Measurements from ENCODE around the gene PROM1.
A peak's percentile ranks its signal among the peaks of the same experiment; 100 is the strongest.

Gene PROM1

DNA sequence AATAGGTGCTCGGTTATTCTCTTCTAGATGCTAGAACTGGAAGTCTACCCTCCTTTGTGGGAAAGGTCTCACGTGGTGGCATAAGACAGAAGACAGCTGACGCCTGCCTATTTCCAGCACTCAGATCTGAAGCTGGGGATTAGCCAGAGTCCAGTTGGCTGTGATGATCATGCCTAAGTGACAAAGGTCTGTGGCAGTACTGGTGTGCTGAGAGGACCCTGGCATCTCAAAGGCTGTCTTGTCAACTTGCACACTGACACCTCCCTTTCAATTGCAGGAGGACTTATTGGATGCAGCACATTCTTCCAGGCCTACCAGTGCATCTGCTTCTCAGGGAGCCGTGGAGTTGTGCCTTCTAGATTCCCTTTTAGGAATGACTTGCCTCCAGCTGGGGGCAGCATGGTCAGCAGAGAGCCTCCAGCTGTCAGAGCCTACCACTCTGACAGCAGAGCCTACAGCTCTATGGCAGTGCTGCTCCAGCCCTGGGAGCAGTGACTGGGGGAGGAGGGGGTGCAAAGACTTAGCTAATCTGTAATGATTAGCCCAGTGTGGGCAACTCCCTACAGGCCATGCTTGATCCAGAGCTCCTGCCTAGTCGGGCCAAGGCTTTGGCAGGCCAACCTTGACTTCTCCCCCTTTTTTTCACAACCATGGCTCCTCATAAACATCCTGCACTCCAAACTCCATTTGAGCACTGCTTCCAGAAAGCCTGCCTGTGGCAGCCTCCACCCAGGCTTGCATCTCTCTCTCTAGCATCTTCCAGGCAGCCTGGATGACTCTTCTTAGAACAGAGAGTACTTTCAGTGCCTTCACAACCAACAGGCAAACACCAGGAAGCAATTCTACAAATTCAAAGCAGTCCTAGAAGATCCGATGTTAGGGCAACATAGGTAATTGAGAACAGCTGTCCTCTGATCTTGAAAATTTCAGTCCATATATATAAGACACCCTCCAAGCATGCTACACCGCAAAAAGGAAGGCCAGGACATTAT lies 107.1 kb downstream of the PROM1 start:
- DNase-seq, result no peak

DNA sequence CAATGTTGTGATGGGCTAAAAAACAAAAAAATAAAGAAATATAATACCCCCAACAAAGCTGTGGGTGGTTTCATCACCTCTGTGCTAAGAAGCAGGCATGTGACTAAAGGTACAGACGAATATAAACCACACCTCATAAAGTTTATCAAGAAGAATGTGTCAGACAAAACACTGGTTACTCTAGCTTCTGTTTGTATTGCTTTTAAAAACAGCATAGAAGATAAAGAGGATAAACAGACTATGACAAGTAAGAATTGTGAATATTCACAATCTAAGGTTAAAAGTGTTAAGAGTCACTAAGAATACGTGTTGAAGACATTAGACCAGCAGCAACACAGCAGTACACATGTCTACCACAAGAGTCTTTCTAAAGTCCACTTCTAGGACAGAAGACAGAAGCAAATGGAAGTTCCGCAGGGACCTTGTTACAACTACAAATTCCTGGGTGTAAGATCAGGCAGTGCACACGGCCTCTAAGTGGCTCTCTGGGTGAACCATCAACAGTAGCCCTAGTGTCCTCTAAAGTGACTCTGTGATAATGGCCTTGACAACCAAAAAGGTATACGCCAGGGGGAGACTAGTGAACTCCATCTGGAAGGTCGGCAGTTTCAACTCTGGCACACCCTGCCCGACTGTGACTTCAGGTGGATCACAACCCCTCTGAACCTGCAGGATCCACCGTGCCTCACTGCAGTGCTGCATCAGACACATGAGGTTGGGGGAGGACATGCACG lies 112.6 kb downstream of the PROM1 start:
- no peak for DNase-seq

- DNase-seq, result no peak
These were observed 115.1 kb downstream of the PROM1 start for GRCh38 chr4:15968551-15969300.

- no peak for DNase-seq
These were observed 118.5 kb downstream of the PROM1 start for GRCh38 chr4:15965325-15965724.

- DNase-seq, result no peak
These were observed 119.7 kb downstream of the PROM1 start for GRCh38 chr4:15964159-15964558.

DNA sequence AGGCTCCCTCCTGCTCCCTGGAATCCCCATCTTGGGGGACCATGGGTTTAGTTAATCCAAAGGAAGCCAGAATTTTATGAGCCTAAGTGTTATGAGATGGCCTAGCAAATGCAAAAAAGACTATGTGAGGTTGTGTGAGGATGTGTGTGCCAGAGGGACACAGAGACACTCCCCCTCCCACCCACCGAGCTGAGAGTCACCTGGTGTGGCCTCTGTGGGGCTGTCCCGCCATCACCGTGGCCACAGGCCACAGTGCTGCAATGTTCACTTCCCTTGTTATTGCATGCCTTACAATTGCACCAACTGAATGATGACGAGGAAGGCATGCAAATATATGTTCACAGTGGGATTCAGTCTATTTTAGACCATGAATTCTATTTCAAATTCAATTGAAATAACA lies 120.2 kb downstream of the PROM1 start:
- DNase-seq, result peak; percentile 11

- DNase-seq, result peak; percentile 49
These were observed 120.8 kb downstream of the PROM1 start, which contains the start of gene FGFBP2 for GRCh38 chr4:15963001-15963451. Gene FGFBP2, minus strand, starts transcription at chr4:15963175. Its CDS starts 46 bp downstream, at chr4:15963129.

GRCh38 chr4:15961781-15962510 lies 121.9 kb downstream of the PROM1 start:
- no peak for DNase-seq

- no peak for DNase-seq
These were observed 125.3 kb downstream of the PROM1 start for GRCh38 chr4:15958562-15958961.

GRCh38 chr4:15956179-15956850 lies 127.5 kb downstream of the PROM1 start:
- DNase-seq, result peak; percentile 80

GRCh38 chr4:15955670-15956069 lies 128.2 kb downstream of the PROM1 start:
- DNase-seq, result no peak

DNA sequence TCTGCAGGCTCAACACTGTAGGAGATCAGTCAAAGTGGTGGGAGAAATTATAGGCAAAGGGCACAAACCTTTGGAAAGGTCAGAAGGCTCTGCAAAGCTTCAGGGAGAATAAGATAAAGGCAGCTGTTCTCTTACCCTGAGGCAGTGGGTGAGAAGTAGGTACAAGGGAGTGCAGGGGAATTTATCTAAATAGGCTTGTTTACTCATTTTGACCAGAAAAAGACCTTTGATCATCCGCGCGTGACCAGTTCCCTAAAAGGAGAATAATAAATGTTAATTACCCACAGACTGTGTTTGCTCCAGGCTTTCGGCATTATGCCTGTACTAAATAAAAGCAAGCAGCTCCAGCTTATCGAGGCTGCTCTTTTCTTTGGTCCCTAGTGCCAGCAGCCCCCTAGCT lies 130.2 kb downstream of the PROM1 start:
- DNase-seq, result no peak

- DNase-seq, result no peak
These were observed 132.0 kb downstream of the PROM1 start for GRCh38 chr4:15951781-15952180.

- DNase-seq, result no peak
These were observed 135.0 kb downstream of the PROM1 start for GRCh38 chr4:15948826-15949225.

- no peak for DNase-seq
These were observed 136.1 kb downstream of the PROM1 start for GRCh38 chr4:15947684-15948083.

DNA sequence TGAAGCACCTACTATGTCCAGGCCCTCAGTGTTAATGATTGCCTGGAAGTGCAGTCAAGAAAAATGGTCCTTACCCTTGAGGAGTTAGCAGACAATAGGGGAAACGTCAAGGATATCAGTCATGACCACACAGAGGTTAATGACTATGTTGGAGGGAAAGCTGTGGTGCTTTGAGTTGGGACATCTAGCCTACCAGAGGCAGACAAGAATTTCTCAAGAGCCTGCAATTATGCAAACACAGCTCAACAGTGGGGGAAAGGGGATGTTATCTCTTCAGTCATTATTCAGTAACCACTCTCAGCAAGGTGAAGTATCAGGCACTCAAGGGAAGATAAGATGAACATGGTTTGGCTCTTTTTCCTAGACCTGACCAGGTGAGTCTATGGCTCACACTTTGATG lies 138.3 kb downstream of the PROM1 start:
- no peak for DNase-seq

- DNase-seq, result no peak
These were observed 138.9 kb downstream of the PROM1 start for GRCh38 chr4:15944895-15945294.

GRCh38 chr4:15942283-15942682 lies 141.5 kb downstream of the PROM1 start:
- no peak for DNase-seq

DNA sequence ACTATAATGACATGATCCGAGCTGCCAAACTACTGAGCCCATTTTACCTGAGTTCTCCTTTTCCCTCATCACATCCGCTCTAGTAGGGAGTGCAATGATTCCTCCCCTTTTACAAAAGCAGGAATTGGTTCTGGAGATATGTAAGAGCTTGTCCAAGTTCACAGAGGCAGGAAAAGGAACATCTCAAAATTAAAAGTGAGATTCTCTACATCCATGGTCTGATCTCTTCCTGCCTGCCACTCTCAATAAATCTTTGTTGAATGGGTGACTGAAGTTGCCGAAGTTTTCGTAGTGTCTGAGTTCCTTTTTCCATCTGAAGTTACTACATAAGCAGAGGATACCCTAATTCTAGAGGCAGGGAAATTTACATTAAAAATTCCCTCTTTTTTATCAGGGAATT lies 145.2 kb downstream of the PROM1 start, which contains the start of gene FGFBP1:
FGFBP1 (minus strand) TSS at position 101 of the 400 bp plus-strand sequence. CDS start 2,108 bp downstream, outside the sequence.
- DNase-seq, result no peak

- DNase-seq, result no peak
These were observed 145.6 kb downstream of the PROM1 start for GRCh38 chr4:15938182-15938581.

GRCh38 chr4:15936495-15936894 lies 147.3 kb downstream of the PROM1 start:
- no peak for DNase-seq
